ENCODE data around the gene WASHC2C.
"Not testable (repeated sequence)": the region's sequence is repeated elsewhere in the genome, so short reads cannot be mapped to it uniquely, and the experiment has no call there.

WASHC2C gene

GRCh38 chr10:45771757-45772461, 44.8 kb downstream of the WASHC2C start:
- DNase-seq, result not testable (repeated sequence)

- DNase-seq, result not testable (repeated sequence)
Measured at GRCh38 chr10:45786217-45786616, 59.2 kb downstream of the WASHC2C start.

- not testable (repeated sequence) for DNase-seq
Measured at GRCh38 chr10:45787212-45787741, 60.2 kb downstream of the WASHC2C start.

- not testable (repeated sequence) for DNase-seq
Measured at GRCh38 chr10:45789991-45790390, 62.9 kb downstream of the WASHC2C start.

- DNase-seq, result not testable (repeated sequence)
Measured at GRCh38 chr10:45790694-45791426, 63.8 kb downstream of the WASHC2C start.

- not testable (repeated sequence) for DNase-seq
Measured at GRCh38 chr10:45794761-45795160, 67.7 kb downstream of the WASHC2C start.

- DNase-seq, result peak; percentile 19 to 51
Measured at GRCh38 chr10:45803060-45804010, 76.3 kb downstream of the WASHC2C start.

GRCh38 chr10:45804996-45805395, 77.9 kb downstream of the WASHC2C start:
- DNase-seq, result not testable (repeated sequence)

- DNase-seq, result no peak
Measured at GRCh38 chr10:45809837-45810236, 82.8 kb downstream of the WASHC2C start.

GRCh38 chr10:45811075-45811474, 84.0 kb downstream of the WASHC2C start:
- DNase-seq, result peak; percentile 10 to 28

GRCh38 chr10:45812959-45813358, 85.9 kb downstream of the WASHC2C start:
- DNase-seq, result not testable (repeated sequence)

GRCh38 chr10:45814146-45814545, 87.1 kb downstream of the WASHC2C start:
- not testable (repeated sequence) for DNase-seq

GRCh38 chr10:45817130-45817859, 90.2 kb downstream of the WASHC2C start:
- DNase-seq, result no peak

GRCh38 chr10:45817912-45818311, 90.8 kb downstream of the WASHC2C start:
- DNase-seq, result no peak

GRCh38 chr10:45819552-45819951, 92.5 kb downstream of the WASHC2C start:
- no peak for DNase-seq

- peak in 1 of 2 donors; percentile 31 for DNase-seq
Measured at GRCh38 chr10:45820107-45820830, 93.2 kb downstream of the WASHC2C start.

GRCh38 chr10:45822918-45823317, 95.9 kb downstream of the WASHC2C start:
- DNase-seq, result not testable (repeated sequence)

Measured in inflammatory macrophage (primary cell).